Hematopoietic multipotent progenitor cell treated with erythropoietin and hydrocortisone succinate and interleukin-3 and kit ligand, for 17 days (in vitro differentiated cells): ENCODE data around the gene MLPH.

Experiments
- DNase-seq: peaks from one replicate; pipeline ENCODE4 v3.0.0-alpha.2; 2015; ENCODE audit warnings: low spot score

MLPH gene

DNA sequence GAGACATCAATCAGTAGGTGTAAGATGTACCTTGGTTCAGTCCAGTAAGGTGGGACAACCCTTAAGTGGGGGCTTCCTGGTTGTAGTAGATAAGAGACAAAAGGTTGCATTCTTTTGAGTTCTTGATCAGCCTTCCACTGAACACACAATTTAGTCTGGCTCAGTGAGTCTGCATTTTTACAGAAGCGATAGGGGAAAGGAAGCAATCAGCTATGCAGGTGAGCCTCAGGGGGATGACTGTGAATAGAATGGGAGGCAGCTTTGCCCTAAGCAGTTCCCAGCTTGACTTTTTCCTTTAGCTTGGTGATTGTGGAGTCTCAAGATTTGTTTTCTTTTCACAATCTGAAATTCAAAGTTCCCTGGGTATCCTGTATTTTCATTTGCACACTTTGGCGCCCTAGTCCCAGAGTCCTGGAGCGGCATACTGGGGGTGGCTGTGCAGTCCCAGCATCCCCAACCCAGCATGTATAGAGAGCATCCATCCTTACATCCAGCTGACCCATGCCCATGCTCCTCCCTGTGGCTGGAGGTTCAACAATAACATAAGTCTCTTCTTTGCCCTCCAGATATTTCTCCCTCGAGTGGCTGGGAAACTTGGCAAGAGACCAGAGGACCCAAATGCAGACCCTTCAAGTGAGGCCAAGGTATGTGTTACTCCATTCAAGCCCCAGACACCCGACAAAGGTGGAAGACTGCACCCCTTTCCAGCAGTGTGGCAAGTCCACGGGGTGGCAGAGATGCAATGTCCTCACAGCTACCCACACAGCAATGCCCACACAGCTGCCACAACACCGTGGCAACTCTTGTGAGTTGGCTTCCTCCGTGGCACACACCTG lies 59.2 kb downstream of the MLPH start:
- DNase-seq = no peak

DNA sequence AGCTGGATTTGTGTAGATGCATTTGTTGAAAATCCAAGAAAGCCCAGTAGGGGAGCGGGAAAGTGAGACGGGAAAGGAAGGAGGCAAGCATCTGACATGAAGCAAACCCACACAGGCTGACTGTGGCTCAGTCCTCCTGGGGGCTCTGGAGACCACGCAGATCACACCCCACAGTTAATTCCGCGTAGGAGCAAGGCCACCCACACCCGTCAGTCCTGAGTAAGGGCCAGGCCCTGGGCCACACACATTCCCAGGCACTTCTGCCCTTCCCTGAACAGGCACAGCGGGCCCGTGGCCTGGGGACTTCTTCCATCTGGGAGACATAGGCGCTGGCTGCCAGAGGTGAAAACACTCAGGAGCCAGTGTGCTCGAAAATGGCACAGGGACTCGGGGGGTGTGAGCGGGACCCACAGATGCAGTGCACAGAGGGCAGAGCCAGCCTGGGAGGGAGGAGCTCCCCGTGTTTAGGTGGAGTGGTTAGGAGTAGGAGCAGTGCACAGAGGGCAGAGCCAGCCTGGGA lies 59.9 kb downstream of the MLPH start:
- DNase-seq = no peak

DNA sequence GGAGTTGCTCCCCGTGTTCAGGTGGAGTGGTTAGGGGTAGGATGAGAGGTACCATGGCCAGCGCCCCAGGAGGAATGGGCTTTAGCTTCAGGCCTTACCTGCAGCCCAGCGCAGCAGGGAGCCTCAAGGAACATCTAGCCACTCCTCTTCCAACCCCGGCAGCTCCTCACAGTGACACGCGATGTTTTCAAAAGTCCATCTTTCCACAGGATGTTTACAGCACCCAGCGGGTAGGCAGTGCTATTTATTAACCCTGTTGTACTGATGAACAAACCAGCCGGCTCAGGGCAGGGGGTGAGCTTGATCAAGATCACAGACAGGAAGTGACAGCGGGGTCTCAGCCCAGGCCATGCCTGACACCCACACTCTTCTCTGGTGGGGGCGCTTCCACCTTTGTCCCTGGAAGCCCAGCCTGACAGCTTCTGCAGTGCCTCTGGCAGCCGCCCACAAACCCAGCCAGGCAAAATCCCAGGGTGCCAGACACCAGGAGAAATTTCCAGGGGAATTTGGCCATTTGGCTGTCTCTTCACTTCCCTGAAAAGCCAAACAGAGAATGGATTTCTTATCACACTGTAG lies 60.9 kb downstream of the MLPH start:
- no peak for DNase-seq

- no peak for DNase-seq
Observed at GRCh38 chr2:237549216-237549615, 62.2 kb downstream of the MLPH start.

DNA sequence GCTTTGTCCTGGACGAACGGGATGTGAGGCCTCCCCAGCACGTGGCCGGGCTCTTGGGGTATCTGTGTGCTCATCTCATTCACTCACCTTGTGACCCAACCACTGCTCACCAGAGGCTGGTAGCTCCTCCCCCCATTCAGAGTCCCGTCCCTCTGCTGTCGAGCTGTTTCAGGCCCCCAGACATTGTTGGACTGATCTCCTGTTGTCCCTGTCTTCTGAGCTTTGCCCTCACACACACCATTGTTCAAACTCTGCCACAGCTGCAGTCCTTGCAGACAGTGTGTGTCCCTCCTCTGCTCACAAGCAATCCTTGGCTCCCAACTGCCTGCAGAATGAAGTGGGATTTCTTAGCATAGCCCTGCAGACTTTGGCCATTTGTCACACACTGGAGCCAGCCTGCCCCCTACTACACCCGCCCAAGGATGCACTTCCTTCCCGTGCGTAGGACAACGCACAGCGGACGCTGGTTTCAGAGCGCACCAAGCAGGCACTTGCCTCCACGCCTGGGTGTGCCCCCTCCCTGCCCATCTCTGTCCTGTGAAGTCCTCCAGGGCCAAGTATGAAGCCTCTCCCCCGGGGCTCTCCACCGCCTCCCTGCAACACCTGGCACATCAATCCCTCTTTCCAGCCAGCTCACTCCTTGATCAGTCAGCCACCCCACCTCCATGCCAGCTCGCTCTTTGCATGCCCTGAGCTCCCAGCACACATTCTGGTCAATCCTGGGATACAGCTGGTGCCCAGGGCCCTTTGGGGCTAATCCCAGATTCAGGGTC lies 62.8 kb downstream of the MLPH start:
- DNase-seq = no peak

GRCh38 chr2:237551071-237551574 lies 64.1 kb downstream of the MLPH start:
- DNase-seq = no peak

GRCh38 chr2:237552908-237553307 lies 65.9 kb downstream of the MLPH start:
- DNase-seq = no peak

DNA sequence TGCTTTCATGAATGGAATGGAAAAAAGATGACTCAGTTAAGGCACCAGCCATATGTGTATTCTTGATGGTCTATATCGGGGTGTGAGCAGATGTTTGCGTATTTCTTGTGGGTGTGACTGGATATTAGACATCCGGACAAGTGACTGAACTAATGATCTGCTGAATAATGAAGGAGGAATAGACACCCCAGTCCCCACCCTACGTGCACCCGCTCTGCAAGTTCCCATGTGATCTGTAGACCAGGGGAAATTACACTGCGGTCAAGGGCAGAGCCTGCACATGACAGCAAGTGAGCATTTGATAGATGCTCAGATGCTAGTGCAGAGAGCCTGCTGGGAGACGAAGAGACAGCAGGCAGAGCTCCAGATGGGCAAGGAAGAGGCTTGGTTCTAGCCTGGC lies 66.9 kb downstream of the MLPH start:
- no peak for DNase-seq

DNA sequence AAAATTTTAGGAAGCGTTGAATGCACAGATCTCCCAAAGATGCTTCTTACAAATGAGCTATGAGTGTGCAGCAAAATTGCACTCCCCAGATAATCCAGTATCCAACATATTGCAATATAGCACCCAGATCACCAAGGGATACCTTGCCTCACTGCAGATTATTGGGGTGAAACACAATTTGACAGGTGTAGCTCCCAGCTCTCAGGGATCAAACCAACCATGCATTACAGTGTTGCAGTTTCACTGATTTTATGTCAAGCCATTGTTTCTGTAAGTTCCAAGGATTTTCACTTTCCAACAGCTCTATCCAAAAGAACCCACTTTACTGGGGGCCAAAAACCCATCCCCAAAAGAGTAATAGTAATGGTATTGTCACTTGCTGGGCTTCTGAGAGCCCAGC lies 68.5 kb downstream of the MLPH start:
- no peak for DNase-seq

DNA sequence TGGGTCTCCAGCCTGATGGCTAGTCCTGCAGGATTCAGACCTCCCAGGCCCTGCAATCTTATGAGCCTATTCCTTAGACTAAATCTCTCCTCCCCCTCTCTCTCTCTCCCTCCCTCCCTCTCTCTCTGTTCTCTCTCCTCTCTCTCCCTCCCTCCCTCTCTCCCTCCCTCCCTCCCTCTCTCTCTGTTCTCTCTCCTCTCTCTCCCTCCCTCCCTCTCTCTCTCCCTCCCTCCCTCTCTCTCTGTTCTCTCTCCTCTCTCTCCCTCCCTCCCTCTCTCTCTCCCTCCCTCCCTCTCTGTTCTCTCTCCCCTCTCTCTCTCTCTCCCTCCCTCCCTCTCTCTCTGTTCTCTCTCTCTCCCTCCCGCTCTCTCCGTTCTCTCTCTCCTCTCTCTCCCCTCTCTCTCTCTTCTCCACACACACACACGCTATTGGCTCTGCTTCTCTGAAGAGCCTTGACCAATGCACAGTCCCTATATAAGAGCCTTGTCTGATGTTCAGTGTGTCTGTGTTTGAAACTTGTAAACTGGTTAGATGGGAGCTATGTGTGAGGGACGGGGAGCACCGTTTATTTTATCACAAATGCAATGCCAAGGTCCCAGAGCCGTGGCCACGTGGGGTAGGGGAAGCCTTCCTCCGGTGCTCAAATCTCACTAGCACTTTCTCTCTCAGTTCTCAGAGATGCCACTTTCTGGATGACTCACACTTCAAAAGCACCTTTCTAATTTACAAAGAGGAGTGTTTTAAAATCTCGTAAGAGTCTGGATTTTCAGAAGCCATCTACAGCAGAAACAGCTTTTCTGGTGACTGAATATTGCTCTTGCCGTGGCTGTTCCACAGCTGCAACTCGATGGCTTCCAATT lies 70.0 kb downstream of the MLPH start:
- no peak for DNase-seq

GRCh38 chr2:237557633-237558015 lies 70.6 kb downstream of the MLPH start:
- DNase-seq = no peak

DNA sequence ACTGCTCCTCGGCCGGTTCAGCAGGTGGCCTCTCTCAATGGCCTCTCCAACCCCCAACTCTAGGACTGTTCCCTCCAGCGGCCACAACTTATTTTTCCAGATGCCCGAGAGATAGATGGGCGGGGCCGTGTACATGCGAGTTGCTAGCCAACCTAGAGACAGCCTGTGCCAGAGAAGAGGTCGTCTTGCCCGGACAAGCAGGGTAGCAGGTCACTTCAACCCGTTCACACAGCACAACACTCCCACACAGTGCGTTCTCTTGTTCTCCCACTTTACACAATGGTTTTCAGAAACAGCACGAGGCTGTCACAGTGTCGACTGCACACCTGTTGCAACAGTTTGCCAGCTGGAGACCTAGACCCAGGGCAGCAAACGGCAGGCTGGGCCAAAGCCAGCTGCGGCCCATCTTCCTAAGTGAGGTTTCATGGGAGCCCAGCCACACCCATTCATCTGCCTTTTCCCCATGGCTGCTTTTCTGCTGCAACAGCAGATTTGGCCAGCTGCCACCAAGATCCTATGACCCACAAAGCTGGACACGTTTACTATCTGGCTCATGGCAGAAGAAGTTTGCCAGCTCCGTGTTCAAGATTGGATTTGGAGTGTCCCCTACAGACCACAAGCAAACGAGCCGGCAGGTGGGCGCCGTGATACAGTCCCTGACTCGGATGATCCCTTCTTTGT lies 72.0 kb downstream of the MLPH start:
- no peak for DNase-seq

DNA sequence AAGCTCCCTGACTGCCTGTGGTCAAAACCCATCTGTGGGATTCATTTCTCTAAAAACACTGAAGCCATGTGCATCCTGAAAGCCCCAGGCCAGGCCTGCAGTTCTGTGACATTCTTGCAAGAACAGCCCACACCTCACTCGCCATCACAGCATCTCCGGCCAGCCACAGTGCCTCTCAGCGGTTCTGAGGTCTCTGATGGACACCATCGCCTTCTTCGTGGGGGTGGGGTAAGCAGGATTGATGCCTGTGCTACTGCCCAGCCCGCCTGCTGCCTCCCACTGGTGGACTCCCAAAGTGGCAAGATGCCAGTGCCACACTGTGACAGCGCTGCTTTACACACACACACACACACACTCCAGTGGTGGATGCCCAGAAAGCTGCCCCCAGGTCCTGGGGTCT lies 74.2 kb downstream of the MLPH start:
- DNase-seq = no peak

GRCh38 chr2:237563816-237564215 lies 76.8 kb downstream of the MLPH start:
- DNase-seq = no peak

DNA sequence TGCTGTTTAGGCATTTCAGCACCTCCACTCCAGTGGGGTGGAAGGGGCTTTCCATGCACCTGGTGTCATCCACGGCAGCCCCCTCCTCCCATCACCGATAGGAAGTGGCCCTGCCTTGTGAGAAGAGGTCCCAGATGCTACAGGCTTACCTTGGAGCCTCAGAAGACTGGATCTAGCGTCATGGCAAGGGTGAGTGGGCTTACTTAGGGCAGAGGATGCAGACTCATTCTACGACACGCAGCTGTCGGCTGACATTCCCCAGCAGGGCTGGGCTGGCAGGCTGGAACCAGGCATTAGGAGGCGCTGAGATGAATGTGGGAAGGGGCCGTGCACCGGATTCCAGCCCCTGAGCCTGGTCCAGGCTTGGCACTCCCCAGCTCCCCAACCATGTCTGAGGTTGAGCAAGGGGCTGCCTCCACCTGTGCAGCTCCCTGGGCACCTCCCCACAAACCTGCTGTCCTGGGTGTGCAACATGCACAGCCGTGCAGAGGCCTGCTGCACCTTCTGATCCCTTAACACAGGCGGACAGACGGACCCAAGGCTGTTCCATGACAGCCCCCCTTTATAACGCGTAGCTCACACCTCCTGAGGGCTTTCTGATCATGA lies 77.6 kb downstream of the MLPH start:
- no peak for DNase-seq

DNA sequence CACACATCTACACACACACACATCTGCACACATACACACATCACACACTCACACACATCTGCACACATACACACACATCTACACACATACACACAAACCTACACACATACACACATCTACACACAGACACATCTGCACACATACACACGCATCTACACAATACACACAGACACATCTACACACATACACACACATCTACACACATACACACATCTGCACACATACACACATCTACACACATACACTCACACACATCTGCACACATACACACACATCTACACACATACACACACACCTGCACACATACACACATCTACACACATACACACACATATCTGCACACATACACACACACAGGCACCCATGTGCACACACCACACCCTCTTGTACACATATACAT lies 78.9 kb downstream of the MLPH start:
- DNase-seq = no peak

- no peak for DNase-seq
Observed at GRCh38 chr2:237566401-237567235, 79.6 kb downstream of the MLPH start, which contains the start of gene PRLH. Gene PRLH (plus strand): TSS chr2:237566574. CDS start chr2:237566574, 0 bp downstream.

- no peak for DNase-seq
Observed at GRCh38 chr2:237567276-237568029, 80.4 kb downstream of the MLPH start.

DNA sequence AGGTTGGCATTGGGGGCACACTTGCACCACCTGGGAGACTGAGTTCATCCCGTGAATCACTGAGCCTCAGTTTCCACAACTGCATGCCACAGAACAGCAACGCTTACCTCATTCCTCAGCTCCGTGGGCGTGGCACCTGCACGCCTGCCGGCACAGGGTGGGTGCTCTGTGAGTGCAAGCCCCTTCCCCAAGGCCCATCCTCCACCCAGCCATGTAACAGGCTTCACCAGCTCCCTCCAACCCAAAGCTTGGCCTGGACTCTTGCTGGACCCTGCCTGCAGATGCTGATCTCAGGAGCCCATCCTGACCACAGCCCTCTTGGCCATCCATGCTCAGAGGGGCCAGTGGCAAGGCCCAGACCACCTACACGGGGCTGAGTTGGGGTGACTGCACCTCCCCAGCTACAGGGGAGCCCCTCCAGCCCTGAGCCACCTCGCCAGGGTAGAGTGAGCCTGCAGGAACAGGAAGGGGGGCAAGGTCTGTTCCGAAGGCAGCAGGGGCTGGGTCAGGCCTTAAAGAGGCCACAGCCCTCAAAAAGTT lies 81.1 kb downstream of the MLPH start:
- no peak for DNase-seq
